Measurements from ENCODE around the gene PRR33. TPM values are rescaled to one million over a fixed set of nuclear protein-coding genes. Genes with fewer than 3 reads are reported as not detected.
A peak's percentile ranks its signal among the peaks of the same experiment; 100 is the strongest.

The PRR33 gene
- total and polyA plus RNA-seq, 7 donors, result 0.16 to 8.9 (median 1.6) TPM

DNA sequence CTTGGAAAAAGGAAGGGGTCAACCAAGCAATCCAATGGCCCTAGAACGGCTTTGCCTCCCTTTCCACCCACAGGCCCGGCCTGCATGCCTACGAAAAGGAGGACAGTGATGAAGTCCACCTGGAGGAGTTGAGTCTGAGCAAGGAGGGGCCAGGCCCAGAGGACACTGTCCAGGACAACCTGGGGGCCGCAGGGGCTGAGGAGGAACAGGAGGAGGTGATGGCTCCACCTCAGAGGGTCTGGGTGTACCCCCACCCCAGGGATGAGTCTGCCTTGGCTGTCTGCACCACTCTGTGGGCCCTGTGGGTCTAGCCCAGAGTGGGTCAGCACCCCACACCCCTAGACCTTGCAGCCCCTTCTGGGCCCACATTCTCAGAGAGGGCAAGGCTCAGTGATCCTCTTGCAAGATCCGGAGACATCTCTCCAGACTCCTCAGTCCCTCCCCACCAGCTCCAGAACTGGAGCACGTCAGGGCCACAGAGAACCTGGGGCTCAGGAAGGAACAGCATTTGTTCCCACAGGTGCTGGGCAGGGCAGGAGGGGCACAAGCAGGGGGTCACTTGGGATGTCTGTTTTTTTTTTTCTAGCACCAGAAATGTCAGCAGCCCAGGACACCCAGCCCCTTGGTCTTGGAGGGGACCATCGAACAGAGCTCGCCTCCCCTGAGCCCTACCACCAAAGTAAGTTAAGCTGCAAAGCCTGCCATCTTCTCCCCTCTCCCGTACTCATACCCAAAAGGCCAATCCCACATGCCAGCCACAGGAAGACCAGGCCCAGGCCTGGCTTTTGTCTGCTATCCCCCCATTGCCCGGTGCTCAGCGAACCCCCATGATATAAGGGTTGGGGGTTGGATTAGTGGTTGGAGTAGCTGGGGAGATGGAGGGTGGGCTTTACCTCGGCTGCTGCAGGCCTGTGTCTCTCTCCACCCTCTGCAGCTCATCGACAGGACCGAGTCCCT is 8.1 kb downstream of the PRR33 start:
- intact Hi-C loops (cut with DNase I), result loop anchor here (5.0 kb wide), 4 partner anchors 34 to 264 kb away; partner anchors contain the start of genes TNNT3 (in 2 of the 2) and TNNI2 (in 1 of the 2)
- Histone ChIP-seq H3K27me3 (ENCODE audit: insufficient read depth in 3 of 3, low read length in 2 of 3) (no peaks in the 10 kb centered on the region), H3K4me3 (no peak overlapping the region), H3K27ac (peak overlapping the region; percentile 84), H3K4me1 (peaks cover 29% of the 10 kb centered on the region), H3K36me3 (ENCODE audit: insufficient read depth in 1 of 2, low read depth in 1 of 2) (peaks cover 0 to 4% of the 10 kb centered on the region in 2 donors), H3K9me3 (no peaks in the 10 kb centered on the region)
- DNase-seq (no peak), ATAC-seq (no peak)
- 87 to 92% (median 88%) methylated on average over 14 of the region's 14 CpGs for WGBS, 3 donors
- TF ChIP-seq, protein P1, sequence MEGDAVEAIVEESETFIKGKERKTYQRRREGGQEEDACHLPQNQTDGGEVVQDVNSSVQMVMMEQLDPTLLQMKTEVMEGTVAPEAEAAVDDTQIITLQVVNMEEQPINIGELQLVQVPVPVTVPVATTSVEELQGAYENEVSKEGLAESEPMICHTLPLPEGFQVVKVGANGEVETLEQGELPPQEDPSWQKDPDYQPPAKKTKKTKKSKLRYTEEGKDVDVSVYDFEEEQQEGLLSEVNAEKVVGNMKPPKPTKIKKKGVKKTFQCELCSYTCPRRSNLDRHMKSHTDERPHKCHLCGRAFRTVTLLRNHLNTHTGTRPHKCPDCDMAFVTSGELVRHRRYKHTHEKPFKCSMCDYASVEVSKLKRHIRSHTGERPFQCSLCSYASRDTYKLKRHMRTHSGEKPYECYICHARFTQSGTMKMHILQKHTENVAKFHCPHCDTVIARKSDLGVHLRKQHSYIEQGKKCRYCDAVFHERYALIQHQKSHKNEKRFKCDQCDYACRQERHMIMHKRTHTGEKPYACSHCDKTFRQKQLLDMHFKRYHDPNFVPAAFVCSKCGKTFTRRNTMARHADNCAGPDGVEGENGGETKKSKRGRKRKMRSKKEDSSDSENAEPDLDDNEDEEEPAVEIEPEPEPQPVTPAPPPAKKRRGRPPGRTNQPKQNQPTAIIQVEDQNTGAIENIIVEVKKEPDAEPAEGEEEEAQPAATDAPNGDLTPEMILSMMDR (IDR thresholded peaks at IDR 0.05), result no peak

DNA sequence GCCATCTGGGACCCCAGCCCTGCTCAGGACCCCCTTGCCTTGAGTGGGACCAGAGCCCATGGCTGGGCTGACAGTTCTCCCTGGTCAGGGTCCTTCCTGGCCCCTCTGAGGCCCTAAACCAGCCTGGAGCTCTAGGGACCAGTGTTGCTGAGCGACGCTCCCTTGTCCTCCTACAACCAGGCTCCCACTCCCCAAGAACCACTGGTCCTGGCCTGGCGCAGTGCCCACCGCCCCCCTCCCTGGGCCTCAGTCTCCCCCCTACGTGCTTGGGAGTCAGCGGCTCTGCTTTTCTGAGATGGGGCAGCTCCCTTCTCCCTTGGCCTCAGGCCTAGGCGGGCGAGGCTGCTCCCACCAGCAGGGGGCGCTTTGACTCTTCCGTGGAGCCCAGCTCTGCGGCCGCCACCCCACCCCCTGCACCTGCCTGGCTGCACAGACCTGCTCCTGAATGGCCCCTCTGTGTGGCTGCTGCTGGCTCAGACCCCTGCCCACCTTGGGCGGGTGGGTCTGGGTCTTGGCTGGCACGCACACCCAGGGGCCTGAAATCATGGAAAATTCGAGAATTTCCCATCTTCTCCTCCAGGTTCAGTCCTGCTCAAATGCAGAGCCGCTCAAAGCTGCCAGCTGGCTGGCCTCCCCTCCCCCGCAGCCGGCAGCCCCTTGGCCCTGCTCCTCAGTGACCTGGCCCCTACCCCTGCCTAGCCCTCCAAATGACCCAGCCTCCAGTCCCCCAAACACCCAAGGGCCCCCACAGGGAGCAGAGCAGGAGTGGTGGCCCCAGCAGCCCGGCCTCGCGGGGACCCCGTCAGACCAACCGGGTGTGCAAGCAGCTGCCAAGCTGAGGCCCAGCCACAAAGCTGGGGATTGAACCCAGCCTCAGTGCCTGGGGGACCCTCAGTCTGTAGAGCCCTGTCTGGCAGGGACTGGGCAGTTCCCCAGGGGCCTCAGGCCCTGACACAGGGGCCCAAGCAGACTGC is 9.1 kb downstream of the PRR33 start:
- peak; percentile 86 to 94 (median 92) for ATAC-seq
- H3K27me3 ChIP-seq (ENCODE audit: insufficient read depth in 3 of 3, low read length in 2 of 3), result no peaks in the 10 kb centered on the region
- no peak overlapping the region for H3K4me3 ChIP-seq
- peaks cover 0 to 4% of the 10 kb centered on the region in 2 donors for H3K36me3 ChIP-seq (ENCODE audit: insufficient read depth in 1 of 2, low read depth in 1 of 2)
- intact Hi-C loops (cut with DNase I), result loop anchor here (5.0 kb wide), 4 partner anchors 35 to 265 kb away; partner anchors contain the start of genes TNNT3 (in 2 of the 2) and TNNI2 (in 1 of the 2)
- peak; percentile 85 to 93 for DNase-seq
- H3K9me3 ChIP-seq, result no peaks in the 10 kb centered on the region
- H3K27ac ChIP-seq, result peak overlapping the region; percentile 84
- 16 to 32% (median 23%) methylated on average over 20 to 23 of the region's 23 CpGs for WGBS, 3 donors
- peaks cover 20% of the 10 kb centered on the region for H3K4me1 ChIP-seq
- TF ChIP-seq, protein P1 (IDR thresholded peaks at IDR 0.05), result peak; percentile 94

DNA sequence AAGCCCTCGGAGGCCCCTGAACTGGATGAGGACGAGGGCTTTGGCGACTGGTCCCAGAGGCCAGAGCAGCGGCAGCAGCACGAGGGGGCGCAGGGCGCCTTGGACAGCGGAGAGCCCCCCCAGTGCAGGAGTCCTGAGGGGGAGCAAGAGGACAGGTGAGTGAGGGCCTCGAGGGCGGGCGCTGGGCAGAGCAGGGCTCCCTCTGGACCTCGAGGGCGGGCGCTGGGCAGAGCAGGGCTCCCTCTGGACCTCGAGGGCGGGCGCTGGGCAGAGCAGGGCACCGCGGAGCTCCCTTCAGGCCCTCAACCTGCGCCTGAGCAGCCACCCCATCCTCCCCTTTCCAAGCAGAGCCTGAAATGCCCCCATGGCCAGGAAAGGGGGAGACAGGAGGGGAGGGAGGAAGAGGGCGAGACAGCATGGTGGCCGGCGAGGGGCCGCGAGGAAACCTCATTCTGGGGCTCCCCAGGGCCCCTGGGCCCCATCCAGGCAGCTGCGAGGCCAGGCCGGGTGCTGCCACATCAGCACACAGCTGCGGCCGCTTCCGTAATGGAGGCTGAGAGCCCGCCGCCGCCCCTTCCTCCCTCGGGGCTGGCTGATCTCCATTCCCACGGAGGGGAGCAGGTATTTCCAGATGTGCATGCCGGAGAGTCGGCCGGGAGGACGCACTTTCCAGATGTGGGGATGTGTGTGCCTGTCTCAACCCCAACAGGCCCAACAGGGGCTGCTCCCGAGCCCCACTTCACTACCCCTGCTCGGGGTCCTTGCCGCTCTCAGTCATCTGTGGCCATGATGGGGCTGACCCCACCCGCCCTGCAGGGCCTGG is 10.0 kb downstream of the PRR33 start:
- Histone ChIP-seq H3K27ac (peak overlapping the region; percentile 84), H3K27me3 (ENCODE audit: insufficient read depth in 3 of 3, low read length in 2 of 3) (no peaks in the 10 kb centered on the region), H3K9me3 (no peaks in the 10 kb centered on the region), H3K4me1 (peaks cover 23% of the 10 kb centered on the region), H3K36me3 (ENCODE audit: insufficient read depth in 1 of 2, low read depth in 1 of 2) (peaks cover 0 to 4% of the 10 kb centered on the region in 2 donors), H3K4me3 (no peak overlapping the region)
- intact Hi-C loops (cut with DNase I), result loop anchor here (5.0 kb wide), 4 partner anchors 36 to 266 kb away; partner anchors contain the start of genes TNNT3 (in 2 of the 2) and TNNI2 (in 1 of the 2)
- DNase-seq, result peak; percentile 67 to 87
- TF ChIP-seq, protein P1 (IDR thresholded peaks at IDR 0.05), result no peak
- peak; percentile 14 to 51 (median 20) for ATAC-seq
- 23 to 30% (median 25%) methylated on average over 27 to 43 of the region's 43 CpGs for WGBS, 3 donors

Measured in psoas muscle (tissue), 8 donors.